Embryonic facial prominence (tissue), 1 donor: ENCODE results near the gene EMC6.
"Not testable (repeated sequence)": the region's sequence is repeated elsewhere in the genome, so short reads cannot be mapped to it uniquely, and the experiment has no call there.

ENCODE experiments used
- DNase-seq: peaks from one replicate; pipeline ENCODE4 v3.0.0-alpha.2; 2016; ENCODE audit errors: extremely low spot score

The EMC6 gene

DNA sequence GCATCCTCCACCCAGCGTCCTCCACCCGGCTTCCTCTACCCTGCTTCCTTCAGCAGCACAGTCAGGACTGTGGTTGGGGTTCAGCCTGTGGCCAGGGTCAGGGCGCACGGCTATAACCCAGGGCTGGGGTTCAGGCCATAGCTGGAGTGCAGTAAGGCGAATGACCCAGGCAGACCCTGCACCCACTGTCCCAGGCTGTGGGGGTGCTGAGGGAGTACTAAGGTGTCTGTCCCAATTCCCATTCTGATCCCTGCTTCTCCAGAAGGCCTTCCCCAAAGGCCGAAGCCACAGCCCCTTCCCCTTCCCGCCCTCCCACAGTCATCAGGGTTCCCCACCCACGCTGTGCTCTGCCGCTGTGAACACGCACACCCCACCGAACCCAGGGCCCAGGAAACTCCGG lies 12.4 kb downstream of the EMC6 start:
- no peak for DNase-seq

DNA sequence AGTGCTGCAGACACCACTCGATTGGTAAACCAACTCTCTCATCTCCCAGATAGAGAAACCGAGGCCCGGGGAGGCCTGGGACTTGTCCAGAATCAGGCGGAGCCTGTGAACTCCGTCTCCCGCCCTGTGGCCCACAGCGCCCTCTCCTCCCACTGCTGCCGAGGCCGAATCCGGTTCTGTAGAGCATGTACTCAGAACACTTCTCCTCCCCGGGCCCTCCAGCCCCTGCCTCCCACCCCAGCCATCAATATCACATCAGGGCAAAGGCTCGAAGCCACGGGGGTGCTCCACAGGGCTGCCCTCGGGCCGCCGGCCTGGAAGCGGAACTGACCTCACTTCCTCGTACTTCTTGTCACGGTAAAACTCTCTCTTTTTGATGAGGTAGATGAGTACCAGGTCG lies 13.0 kb downstream of the EMC6 start:
- no peak for DNase-seq

DNA sequence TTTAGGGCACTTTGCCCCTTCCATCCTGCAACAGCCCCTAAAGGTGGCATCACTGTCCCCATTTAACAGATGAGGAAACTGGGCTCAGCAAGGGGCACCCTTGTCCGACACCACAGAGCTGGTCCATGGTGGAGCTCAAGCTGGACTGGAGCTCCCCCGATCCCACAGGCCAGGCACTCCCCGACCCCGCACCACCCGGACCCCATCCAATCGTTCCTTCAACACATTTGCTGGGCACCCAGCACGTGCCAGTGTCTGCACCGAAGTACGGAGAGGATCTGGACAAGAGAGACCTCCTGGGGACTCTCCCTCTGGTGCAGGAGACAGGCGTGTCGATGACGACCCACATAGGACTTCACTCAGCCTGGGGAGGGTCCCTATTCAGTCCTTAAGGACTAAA lies 13.4 kb downstream of the EMC6 start:
- no peak for DNase-seq

DNA sequence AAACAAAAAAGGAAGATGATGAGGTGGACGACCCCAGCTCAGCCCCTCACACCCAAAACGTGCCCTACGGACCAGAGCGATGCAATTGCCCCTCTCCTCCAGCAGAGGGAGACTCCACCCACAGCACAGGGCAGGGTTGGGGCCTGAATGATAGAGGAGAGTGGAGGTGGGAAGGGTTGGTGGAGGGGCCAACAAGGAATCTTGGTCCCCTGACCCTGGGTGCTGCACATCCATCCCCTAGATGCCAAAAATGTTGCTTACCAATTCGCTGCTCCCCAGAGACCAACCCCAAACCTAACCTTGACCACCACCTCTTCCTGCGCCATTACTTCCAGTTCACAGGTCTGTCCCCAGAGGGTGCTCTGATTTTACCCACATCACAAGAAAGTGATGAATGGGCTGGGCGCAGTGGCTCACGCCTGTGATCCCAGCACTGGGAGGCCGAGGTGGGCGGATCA lies 14.5 kb downstream of the EMC6 start:
- no peak for DNase-seq

DNA sequence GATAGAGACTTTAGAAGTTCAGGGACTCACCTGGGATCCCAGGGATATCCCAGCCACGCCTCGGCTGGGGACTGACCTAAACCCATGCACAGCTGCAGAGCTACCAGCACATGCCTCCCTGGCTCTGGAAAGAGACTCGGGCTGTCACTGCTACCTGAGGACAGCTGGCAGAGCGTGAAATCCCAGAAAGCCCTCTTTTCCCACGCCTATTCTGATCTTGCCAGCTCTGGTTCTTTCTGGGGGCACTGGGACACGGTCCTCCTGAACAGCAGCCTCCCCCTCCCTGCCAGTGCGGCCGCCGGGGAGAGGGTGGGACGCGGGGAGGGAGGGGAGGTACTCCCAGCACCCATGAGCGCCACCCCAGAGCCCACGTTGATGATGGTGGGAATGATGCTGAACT lies 16.6 kb downstream of the EMC6 start:
- no peak for DNase-seq

DNA sequence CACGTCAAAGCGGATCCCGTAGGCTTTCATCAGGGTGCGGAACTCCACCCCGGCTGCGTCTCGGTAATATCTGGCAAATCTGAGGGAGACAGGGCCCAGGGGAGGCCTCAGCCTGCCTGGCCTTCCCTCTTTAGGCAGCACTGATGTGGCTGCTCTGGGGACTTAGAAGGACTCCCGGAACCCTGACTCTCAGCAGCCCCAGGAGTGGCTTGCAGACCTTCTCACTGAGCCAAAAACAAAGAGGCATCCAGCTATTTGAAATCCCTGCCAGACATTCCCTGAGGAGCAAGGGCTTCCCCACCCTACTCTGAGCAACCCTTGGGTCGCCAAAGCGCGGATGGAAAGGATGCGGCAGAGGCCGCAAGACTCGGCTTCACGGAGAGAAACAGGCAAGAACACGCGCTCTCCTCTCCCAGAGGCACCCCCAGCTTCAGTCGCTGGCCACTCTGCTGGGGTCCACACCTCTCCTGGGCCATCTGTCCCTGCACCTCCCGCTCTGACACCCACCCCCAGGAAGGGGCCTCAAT lies 19.5 kb downstream of the EMC6 start:
- no peak for DNase-seq

DNA sequence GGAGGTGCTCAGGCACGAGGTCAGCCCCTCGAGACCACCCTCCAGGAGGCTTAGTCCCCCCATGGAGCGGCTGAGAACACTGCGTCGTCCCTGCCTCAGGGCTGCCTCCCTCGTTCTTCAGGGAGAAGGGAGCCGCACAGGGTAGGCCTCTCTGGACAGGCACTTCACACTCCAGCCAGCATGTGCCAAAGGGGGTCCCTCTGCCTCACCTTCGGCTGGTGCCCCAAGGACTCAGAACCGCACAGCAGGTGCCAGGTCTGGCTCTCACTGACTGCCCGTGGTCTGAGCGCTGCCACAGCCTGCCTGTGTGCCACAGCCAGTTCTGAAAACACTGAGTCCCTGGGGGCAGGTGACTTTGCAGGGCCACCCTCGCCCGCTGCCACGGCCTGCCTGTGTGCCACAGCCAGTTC lies 20.2 kb downstream of the EMC6 start:
- no peak for DNase-seq

DNA sequence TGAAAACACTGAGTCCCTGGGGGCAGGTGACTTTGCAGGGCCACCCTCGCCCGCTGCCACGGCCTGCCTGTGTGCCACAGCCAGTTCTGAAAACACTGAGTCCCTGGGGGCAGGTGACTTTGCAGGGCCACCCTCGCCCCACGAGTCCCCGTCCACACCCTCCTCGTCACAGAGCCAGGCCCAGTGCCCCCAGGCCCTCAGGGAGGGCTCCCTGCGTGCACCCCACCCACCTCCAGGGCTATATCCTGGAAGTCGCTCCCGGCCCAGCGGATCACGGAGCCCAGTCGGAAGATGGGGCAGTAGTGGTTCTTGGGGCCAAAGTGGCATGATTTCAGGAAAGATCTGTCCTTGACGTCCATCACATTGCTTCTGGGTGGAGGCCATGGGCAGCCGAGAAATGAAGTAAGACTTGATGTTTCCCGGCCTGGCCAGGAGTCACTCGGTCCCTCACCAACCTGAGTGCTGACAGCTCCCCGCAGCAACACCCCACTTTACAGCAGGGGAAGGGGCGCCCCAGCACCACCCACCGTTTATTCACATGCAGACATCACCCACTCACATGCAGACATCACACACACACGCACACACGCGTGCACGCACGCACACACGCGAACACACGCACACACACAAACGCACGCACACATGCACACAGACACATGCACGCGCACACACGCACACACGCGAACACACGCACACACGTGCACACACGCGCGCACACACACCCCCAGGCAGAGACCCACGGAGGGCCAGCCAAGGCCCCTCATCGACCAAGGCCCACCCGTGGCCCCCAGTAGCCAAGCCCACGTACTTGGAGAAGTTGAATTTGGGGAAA lies 20.9 kb downstream of the EMC6 start:
- no peak for DNase-seq

DNA sequence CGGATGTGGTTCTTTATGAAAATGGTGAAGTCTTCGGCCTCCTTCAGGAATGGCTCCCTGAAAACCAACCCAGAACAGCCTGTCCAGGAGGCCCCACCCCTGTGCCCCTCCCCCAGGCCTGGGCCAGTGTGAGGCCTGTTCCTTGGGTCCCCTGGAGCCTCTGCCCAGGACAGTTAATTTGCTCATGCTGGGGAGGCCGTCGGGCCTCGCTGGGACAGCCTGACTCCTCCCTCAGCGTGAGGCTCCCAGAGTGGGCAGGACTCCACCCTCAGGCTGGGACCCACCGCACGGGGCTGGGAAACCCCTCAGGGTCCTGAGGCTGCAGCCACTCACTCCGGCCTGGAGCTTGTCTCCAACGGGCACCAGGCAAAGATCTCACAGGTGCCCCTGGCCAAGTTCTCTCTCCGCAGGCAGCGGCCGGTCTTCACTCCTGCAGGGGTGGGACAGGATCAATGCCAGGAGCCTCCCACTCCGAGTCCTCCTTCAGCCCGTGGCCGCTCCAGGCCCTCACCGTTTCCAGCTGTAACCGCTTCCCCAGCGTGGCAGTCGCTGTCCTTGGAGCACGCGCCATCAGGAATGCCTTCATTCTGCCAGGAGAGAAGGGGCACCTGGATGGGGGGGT lies 21.6 kb downstream of the EMC6 start:
- DNase-seq: no peak

DNA sequence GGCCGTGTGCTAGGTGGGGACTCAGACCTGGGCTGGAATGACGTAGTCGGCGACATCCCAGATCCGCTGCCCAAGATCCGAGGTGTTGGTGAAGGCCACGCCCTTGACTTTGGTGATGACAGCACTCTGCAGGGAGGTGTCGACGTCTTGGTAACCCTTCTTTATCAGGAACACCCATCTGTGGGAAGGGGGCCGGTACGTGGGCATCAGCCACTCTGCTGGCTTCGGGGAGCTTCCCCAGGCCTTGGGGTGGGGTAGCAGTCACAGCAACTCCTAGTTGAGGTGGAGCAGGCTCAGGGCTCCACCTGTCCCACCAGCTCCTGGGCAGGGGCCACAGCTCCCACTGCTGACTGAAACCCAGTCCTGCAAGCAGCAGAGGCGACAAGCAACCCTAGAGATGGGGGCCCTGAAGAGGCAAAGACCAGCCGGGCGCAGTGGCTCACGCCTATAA lies 23.0 kb downstream of the EMC6 start:
- no peak for DNase-seq

DNA sequence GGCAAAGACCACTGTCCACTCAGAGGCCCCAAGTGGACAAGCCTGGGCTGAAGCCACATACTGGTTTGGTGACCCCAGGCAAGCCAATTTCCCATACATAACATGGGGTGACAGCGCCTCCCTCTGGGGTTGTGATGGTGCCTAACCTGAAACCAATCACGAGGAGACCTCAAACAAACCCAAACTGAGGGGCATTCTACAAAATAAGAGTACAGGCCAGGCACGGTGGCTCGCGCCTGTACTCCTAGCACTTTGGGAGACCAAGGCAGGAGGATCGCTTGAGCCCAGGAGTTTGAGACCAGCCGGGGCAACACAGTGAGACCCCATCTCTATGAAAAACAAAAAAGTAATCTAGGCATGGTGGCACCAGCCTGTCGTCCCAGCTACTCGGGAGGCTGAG lies 23.7 kb downstream of the EMC6 start:
- no peak for DNase-seq

DNA sequence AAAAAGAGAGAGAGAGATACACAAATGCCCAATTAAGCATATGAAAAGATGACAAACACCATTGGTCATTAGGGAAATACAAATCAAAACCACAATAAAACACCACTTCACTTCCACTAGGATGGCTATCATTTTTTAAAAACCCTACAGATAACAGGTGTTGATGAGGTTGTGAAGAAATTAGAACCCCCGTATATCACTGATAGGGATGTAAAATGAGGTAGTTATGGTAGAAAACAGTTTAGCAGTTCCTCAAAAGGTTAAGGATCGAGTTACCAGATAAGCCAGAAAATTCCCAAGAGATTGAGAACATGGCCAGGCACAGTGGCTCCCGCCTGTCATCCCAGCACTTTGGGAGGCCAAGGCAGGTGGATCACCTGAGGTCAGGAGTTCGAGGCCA lies 24.5 kb downstream of the EMC6 start:
- no peak for DNase-seq

DNA sequence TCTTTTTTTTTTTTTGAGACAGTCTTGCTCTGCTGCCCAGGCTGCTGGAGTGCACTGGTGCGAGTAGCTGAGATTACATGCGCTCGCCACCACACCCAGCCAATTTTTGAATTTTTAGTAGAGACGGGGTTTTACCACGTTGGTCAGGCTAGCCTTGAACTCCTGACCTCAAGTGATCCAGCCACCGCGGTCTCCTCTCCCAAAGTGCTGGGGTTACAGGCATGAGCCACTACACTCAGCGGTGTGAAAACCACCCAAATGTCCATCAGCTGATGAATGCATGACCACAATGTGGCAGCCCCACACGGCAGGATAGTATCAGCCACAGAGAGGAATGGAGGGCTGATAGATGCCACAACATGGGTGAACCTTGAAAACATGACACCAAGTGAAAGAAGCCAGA lies 25.2 kb downstream of the EMC6 start:
- DNase-seq: no peak

DNA sequence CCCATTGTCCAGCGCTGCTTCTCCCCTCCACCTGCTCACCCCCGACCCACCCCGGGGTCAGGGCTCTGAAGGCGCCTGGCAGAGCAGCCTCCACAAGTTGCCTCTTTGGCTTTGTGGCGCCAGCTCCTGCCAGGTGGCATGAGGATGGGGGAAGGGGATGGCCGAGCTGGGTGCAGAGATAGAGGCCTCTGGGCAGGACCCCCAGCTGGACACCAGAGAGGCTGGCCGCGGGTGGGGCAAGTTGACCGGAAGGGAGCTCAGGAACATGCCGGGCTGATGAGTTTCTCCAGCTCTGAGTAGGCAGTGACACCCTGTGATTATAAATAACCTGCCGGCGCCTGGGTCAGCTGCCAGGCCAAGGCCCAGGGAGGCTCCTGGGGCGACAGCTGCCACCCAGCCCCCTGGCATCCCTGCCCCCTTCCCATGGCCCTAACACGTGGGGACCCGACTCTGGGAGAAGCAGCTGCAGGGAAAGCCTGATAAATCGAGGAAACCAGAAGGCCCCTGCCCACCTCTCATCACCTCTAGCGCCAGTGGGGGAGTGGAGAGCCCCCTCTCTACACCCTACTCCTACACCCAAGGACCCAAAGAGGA lies 26.6 kb downstream of the EMC6 start:
- no peak for DNase-seq

DNA sequence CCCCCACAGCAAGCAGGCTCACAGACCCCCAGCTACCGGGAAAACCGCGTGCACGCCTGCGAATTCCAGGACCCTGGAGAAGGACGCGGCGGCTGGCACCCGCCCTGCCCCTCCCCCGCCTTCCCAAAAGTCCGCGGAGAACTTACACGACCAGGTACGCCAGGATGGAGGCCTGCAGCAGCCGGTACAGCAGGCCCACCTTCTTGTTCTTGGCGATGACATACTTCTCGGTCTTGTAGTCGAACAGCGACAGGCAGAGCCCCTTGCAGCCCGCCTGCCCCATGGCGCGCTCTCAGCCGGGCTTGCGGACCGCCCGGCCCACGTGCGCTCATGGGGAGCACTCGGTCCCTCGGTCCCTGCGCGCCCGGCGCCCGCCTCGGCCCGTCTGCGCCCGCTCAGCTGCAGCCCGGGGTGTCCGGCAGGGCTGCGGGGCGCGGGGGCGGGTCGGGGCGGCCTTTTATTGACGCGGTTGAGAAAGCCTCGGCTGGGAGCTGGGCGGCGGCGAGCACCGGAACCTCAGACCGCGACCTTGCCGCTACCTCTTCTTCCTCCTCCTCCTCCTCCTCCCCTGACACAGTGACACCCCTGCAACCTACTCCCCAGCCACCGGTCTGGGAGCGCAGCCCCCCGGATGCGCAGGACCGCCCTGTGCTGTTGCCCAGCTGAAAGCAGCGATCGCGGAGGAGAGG lies 27.3 kb downstream of the EMC6 start, which contains the start of gene P2RX5:
Gene P2RX5 (minus strand): TSS at position 433 of the 689 bp plus-strand sequence. CDS start 150 bp downstream, at position 283.
- DNase-seq: no peak

DNA sequence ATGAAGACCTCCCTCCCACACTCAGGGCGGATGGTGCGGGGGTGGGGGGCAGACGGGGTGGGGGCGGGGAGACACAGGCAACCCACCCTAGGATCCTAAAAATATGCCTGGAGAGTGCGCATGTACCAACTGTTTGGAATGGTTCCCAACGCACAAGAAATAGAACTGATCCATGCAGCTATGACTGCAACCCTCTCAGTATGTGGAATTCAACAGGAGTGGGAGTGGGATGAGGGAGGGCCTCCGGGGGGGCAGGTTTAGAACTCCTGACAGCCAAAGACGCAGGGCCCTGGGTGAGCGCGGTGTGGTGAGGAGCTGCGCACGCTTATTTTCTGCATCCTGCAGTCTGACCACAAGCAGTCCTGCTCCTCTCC lies 28.5 kb downstream of the EMC6 start:
- no peak for DNase-seq

DNA sequence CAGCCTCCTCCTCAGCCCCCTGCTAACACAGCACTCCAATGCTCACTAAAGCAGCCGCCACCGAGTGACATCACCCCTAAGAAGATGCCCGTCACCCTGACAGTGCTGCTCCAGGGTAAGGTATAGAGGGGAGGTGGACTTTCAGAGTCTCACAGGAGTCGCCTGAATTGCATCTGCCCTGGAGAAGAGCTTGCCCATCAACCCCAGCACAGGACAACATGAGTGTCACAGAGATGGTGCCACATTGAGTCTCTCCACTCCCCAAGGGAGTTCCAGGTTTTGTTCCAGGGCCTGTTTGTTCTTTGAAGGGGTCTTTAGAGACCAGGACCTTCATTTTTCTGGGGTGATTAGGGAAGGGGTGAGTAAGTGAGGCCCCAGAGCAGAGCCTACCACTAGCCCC lies 29.5 kb downstream of the EMC6 start:
- DNase-seq: no peak

DNA sequence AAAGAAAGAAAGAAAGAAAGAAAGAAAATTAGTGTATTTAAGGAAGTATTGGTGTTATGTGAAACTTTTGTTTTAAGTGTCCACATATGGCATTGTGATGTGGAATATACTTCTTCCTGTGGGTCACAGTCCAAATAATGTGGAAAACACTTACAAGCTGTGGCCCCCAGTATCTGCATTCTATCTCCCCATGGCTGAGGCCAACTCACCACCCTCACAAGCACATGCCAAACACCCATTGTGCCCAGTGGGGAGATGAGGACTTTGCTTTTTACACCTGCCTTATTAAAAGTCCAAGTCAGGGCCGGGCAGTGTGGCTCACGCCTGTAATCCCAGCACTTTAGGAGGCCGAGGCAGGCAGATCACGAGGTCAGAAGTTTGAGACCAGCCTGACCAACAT lies 31.3 kb downstream of the EMC6 start:
- no peak for DNase-seq

DNA sequence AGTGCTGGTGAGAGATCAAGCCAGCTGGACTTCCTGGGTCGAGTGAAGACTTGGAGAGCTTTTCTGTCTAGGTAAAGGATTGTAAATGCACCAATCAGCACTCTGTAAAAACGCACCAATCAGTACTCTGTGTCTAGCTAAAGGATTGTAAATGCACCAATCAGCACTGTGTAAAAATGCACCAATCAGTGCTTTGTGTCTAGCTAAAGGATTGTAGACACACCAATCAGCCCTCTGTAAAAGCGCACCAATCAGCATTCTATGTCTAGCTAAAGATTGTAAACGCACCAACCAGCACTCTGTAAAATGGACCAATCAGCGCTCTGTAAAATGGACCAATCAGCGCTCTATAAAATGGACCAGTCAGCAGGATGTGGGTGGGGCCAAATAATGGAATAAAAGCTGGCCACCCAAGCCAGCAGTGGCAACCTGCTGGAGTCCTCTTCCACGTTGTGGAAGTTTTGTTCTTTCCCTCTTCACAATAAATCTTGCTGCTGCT lies 33.5 kb downstream of the EMC6 start:
- DNase-seq: not testable (repeated sequence)

DNA sequence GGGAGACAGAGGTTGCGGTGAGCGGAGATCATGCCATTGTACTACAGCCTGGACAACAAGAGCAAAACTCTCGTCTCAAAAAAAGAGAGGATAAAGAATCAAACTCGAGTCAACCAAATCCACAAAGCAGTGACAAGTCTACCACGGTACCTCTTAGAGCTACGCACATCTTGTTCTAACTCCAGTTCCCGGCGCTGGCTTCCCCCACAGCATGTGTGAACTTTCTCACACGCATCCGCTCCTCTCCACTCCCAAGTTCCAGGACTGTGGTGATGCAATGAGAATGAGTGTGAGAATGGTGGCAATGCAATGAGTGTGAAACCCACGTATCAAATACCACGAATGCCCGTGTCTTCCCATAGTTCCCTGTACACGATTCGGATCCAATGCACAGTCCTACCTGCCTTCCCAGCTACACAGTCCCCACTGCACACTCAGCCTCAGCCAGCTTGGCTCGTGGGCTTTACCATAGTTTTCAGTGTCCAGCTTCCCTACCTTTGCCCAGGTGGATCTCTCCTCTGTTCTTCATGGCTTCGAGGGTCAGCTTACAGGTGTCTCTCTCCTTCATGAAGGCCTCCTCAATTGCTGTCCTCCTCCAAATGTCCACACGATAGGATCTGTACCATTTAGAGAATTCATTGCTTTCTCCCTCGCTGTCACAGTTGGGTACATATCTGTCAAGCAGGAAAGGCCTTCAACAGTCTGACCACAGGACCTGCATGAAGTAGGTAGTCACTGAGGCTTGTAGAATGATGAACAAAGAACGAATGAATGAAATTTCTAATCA lies 36.5 kb downstream of the EMC6 start:
- no peak for DNase-seq

DNA sequence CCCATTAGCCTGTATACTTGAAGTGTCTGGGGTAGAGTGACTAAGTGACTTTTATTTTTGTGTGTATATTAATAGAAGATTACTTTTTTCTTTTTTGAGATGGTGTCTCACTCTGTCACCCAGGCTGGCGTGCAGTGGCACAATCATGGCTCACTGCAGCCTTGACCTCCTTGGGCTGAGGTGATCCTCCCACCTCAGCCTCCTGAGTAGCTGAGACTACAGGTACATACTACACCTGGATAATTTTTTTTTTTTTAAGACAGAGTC lies 37.0 kb downstream of the EMC6 start:
- not testable (repeated sequence) for DNase-seq
